K562 (cell line): ENCODE results near the gene PSMD13. TPM values are rescaled to one million over a fixed set of nuclear protein-coding genes. Genes with fewer than 3 reads are reported as not detected.
A peak's percentile ranks its signal among the peaks of the same experiment; 100 is the strongest.

Experiments
- ARID4B ChIP-seq: sonication (generic); formaldehyde crosslinking; IDR thresholded peaks from 2 replicates; pipeline ENCODE4 v1.8.0; 2022; ENCODE audit warnings: mild to moderate bottlenecking, missing genetic modification reagents
- E2F6 ChIP-seq, 2 experiments: IDR thresholded peaks; 2 replicates each; pipeline ENCODE4 v1.6.1; 2011; ENCODE audit warnings: borderline replicate concordance in 1 of 2, control low read depth in 1 of 2, low read depth in 1 of 2, low read length in 1 of 2, mild to moderate bottlenecking in 1 of 2, mixed read lengths in 1 of 2, moderate library complexity in 1 of 2; ENCODE audit not compliant: insufficient read depth in 1 of 2, insufficient read length in 1 of 2, poor library complexity in 1 of 2, severe bottlenecking in 1 of 2; ENCODE audit errors: extremely low read depth in 1 of 2
- HMGXB4 ChIP-seq: sonication (generic); formaldehyde crosslinking; IDR thresholded peaks from 2 replicates; pipeline ENCODE4 v1.8.1; 2023; ENCODE audit warnings: mild to moderate bottlenecking, missing genetic modification reagents
- RBFOX2 ChIP-seq: fragments of 200-400 bp; formaldehyde crosslinking; IDR thresholded peaks from 2 replicates; pipeline ENCODE4 v1.6.1; 2017; ENCODE audit warnings: low read depth, mild to moderate bottlenecking, low read length, moderate library complexity
- TEAD2 ChIP-seq: fragments of 450-650 bp; IDR thresholded peaks from 2 replicates; pipeline ENCODE4 v1.6.1; 2016; ENCODE audit warnings: missing genetic modification characterization, control low read depth, missing compliant biosample characterization
- ZBTB1 ChIP-seq: sonication (generic); formaldehyde crosslinking; IDR thresholded peaks from 2 replicates; pipeline ENCODE4 v1.8.1; 2023; ENCODE audit warnings: missing genetic modification reagents, low read depth, mild to moderate bottlenecking, borderline replicate concordance
- polyA plus RNA-seq, 8 experiments: library from polyadenylated mRNA; depleted of rRNA in 4 of 8; stranded (reverse) in 5 of 8; unstranded in 3 of 8; fragments of >200 nt; fragmentation: Nextera tagmentation in 2 of 8; fragmentation: Illumina TruSeq in 1 of 8; extraction: Ambion mirVana in 2 of 8; extraction: Trizol in 1 of 8; gene quantifications; 2 replicates each; pipeline versions ENCODE4 v1.2.1 to v1.2.3, GENCODE V29; 2011 to 2014; ENCODE audit warnings: inconsistent platforms in 1 of 8, missing spikeins in 1 of 8
- total RNA-seq, 7 experiments: library from RNA; depleted of rRNA in 6 of 7; stranded (reverse); fragments of >200 nt in 6 of 7; fragmentation: Illumina TruSeq in 2 of 7; extraction: Trizol in 2 of 7; gene quantifications; 2 replicates each; pipeline versions ENCODE4 v1.2.1 to v1.2.3, GENCODE V29; 2011 to 2021; ENCODE audit warnings: low replicate concordance in 1 of 7

Gene PSMD13
- total and polyA plus RNA-seq, 9 of the 15 experiments (the other 6 are each of a cell fraction or from before 2014, with no cell fraction given), result 185 to 383 (median 267) TPM

- TF ChIP-seq ZBTB1 (peak; percentile 97), E2F6 (IDR thresholded peaks at IDR 0.05; ENCODE audit: borderline replicate concordance in 1 of 2, extremely low read depth in 1 of 2, insufficient read depth in 1 of 2, insufficient read length in 1 of 2, low read depth in 1 of 2, low read length in 1 of 2, poor library complexity in 1 of 2, severe bottlenecking in 1 of 2) (peak; percentile 54 to 70), TEAD2 (tag) (no peak), HMGXB4 (CRISPR knock-in tag) (peak; percentile 81; the same call in 1 of the 2 replicates), RBFOX2 (peak; percentile 98), ARID4B (CRISPR knock-in tag) (peak; percentile 87; the same call in 1 of the 2 replicates)
Observed at GRCh38 chr11:207208-207862, 29.4 kb upstream of the PSMD13 start, which contains the start of the genes BET1L and RIC8A (continued).
